GM10266 (cell line): Measurements from ENCODE around the gene ZNF700.

Source experiments
- DNase-seq: peaks from one replicate; pipeline ENCODE4 v3.0.0; 2012; ENCODE audit errors: extremely low spot score
- TF ChIP-seq, protein P1 (sequence below): IDR thresholded peaks from 2 replicates; pipeline ENCODE4 v1.5.1; 2012; ENCODE audit warnings: mild to moderate bottlenecking, low read depth; ENCODE audit not compliant: control insufficient read depth, insufficient read depth; ENCODE audit errors: missing control alignments

The ZNF700 gene

GRCh38 chr19:11971041-11971440 is 46.1 kb downstream of the ZNF700 start:
- DNase-seq: no peak
- TF ChIP-seq, protein P1, sequence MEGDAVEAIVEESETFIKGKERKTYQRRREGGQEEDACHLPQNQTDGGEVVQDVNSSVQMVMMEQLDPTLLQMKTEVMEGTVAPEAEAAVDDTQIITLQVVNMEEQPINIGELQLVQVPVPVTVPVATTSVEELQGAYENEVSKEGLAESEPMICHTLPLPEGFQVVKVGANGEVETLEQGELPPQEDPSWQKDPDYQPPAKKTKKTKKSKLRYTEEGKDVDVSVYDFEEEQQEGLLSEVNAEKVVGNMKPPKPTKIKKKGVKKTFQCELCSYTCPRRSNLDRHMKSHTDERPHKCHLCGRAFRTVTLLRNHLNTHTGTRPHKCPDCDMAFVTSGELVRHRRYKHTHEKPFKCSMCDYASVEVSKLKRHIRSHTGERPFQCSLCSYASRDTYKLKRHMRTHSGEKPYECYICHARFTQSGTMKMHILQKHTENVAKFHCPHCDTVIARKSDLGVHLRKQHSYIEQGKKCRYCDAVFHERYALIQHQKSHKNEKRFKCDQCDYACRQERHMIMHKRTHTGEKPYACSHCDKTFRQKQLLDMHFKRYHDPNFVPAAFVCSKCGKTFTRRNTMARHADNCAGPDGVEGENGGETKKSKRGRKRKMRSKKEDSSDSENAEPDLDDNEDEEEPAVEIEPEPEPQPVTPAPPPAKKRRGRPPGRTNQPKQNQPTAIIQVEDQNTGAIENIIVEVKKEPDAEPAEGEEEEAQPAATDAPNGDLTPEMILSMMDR: no peak

DNA sequence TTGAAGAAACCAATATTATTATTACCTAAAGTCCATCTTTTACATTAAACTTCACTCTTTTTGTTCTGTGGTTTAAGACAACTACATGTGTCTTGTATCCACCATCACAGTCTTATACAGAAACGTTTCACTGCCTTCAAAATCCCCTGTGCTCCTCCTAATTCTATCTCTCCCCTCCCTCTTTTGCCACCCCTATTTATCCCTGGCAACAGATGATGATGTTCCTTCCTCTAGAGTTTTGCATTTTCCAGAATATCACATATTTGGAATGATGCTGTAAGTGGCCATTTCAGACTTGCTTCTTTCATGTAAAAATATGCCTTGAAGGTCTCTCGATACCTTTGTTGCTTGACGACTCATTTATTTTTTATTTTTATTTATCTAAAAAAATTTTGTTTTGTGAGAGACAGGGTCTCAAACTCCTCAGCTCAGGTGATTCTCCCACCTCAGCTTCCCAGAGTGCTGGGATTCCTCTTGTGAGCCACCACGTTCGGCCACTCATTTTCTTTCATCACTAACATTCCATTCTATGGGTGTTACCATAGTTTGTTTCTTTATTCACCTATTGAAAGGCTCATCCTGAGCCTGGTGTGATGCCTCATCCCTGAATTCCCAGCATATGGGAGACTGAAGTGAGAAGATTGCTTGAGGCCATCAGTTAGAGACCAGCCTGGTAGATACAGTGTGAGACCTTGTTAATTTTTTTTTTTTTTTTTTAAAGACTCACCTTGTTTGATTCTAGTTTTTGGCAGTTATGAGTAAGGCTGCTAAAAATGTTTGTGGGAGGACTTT is 48.3 kb downstream of the ZNF700 start:
- DNase-seq: no peak
- TF ChIP-seq, protein P1: no peak

DNA sequence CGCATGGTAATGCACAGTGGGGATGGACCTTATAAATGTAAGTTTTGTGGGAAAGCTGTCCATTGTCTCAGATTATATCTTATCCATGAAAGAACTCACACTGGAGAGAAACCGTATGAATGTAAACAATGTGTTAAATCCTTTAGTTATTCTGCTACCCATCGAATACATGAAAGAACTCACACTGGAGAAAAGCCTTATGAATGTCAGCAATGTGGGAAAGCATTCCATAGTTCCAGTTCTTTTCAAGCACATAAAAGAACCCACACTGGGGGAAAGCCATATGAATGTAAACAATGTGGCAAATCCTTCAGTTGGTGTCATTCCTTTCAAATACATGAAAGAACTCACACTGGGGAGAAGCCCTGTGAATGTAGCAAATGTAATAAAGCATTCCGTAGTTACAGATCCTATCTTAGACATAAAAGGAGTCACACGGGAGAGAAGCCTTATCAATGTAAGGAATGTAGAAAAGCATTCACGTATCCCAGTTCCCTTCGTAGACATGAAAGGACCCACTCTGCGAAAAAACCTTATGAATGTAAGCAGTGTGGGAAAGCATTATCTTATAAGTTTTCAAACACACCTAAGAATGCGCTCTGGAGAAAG is 53.7 kb downstream of the ZNF700 start:
- TF ChIP-seq, protein P1: no peak

GRCh38 chr19:11979527-11979926 is 54.6 kb downstream of the ZNF700 start:
- DNase-seq: no peak
- TF ChIP-seq, protein P1: no peak

More for the DNA sequence above, 53.7 kb downstream of the ZNF700 start:
- DNase-seq: no peak

DNA sequence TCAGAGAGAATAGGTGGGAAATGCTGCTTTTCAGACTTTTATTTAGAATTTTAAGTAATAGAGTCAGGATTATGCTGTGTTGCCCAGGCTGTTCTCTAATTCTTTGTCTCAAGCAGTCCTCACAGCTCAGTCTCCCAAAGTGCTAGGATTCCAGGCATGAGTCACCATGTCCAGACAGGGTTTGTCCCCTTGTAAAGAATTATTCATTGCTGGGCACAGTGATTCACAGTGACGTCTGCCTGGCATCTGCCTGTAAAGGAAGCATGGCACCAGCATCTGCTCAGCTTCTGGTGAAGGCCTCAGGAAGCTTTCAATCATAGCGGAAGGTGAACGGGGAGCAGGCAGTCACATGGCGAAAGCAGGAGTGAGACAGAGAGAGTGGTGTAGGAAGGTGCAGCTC is 57.6 kb downstream of the ZNF700 start:
- DNase-seq: no peak
- TF ChIP-seq, protein P1: no peak

DNA sequence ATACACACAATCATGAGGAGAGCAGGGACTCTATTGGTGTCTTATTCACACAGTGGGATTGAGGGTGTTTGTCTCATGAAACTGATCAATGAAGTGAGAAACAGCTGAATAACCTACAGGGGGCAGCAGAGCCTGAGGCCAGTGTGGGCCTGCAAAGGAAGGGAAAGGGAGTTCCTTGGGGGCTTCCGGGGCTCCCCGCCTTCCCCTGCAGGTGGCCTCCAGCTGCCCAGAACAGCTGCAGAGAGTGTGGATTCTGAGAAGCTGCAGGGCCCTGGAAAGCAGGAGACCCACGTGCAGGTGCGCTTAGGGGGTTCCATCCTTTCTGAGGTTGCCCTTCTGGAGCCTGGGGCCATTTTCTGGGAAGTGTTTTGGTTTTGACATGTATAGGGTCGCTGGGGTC is 60.1 kb downstream of the ZNF700 start:
- TF ChIP-seq, protein P1: peak; percentile 37
- DNase-seq: peak; percentile 24

DNA sequence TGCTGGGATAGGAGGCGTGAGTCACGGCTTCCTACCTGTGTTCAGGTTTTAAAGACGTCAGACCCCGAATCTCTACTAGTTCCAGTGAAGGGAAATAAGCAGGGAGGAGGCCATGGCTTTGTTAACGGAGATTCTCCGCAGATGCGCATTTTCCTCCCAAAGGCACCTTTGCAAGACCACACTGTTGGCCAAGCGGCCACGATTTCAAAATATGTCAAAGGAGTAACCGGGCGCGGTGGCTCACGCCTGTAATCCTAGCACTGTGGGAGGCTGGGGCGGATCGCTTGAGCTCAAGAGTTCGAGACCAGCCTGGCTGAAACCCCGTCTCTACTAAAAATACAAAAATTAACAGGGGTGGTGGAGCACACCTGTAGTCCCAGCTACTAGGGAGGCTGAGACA is 61.8 kb downstream of the ZNF700 start:
- TF ChIP-seq, protein P1: no peak
- DNase-seq: no peak
